ENCODE data around the gene ELOVL7. TPM values are rescaled to one million over a fixed set of nuclear protein-coding genes. Genes with fewer than 3 reads are reported as not detected.

Gene ELOVL7
- total and polyA plus RNA-seq, 2 donors (not counting 3 experiments of a cell fraction or from before 2014, with no cell fraction given) = 0.01 to 0.09 TPM

- H3K4me2 ChIP-seq (ENCODE audit: insufficient read depth, low read length) = no peak overlapping the region
- POLR2A ChIA-PET = no interaction called here
- no peaks in the 10 kb centered on the region for H3K79me2 ChIP-seq (ENCODE audit: control insufficient read depth, insufficient read depth, low read length)
- H3K9ac ChIP-seq (replicated peaks; ENCODE audit: extremely low read depth, insufficient read depth, low read length) = no peak overlapping the region
- CTCF ChIA-PET = no interaction called here
- H3K9me3 ChIP-seq (replicated peaks; ENCODE audit: control insufficient read depth, insufficient read depth, low read length) = no peaks in the 10 kb centered on the region
- no peaks in the 10 kb centered on the region for H4K20me1 ChIP-seq (replicated peaks; ENCODE audit: control insufficient read depth, extremely low read depth, insufficient read depth, low read length)
- intact Hi-C loops (cut with micrococcal nuclease) = no loop called here
- FAIRE-seq = no peak
- BruUV-seq (replicated peaks) = no TSS peak
- no peaks in the 10 kb centered on the region for H3K4me1 ChIP-seq (ENCODE audit: control insufficient read depth, extremely low read depth, insufficient read depth, low read length)
- TF ChIP-seq JUN (IDR thresholded peaks at IDR 0.05; ENCODE audit: borderline replicate concordance, insufficient read depth, insufficient read length, low read depth) (no peak), MYC (IDR thresholded peaks at IDR 0.05; ENCODE audit: low read depth, low read length) (no peak), POLR2AphosphoS5 (IDR thresholded peaks at IDR 0.05; ENCODE audit: insufficient read depth, low read depth, low read length) (no peak), MAX (IDR thresholded peaks at IDR 0.05; ENCODE audit: insufficient read depth, insufficient read length) (no peak), EZH2 (IDR thresholded peaks at IDR 0.05; ENCODE audit: borderline replicate concordance, low read depth, low read length, severe bottlenecking) (no peak)
- TF ChIP-seq, protein P1, sequence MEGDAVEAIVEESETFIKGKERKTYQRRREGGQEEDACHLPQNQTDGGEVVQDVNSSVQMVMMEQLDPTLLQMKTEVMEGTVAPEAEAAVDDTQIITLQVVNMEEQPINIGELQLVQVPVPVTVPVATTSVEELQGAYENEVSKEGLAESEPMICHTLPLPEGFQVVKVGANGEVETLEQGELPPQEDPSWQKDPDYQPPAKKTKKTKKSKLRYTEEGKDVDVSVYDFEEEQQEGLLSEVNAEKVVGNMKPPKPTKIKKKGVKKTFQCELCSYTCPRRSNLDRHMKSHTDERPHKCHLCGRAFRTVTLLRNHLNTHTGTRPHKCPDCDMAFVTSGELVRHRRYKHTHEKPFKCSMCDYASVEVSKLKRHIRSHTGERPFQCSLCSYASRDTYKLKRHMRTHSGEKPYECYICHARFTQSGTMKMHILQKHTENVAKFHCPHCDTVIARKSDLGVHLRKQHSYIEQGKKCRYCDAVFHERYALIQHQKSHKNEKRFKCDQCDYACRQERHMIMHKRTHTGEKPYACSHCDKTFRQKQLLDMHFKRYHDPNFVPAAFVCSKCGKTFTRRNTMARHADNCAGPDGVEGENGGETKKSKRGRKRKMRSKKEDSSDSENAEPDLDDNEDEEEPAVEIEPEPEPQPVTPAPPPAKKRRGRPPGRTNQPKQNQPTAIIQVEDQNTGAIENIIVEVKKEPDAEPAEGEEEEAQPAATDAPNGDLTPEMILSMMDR (IDR thresholded peaks at IDR 0.05; ENCODE audit: extremely low read depth in 1 of 2, insufficient read depth in 1 of 2, low read depth in 1 of 2, low read length in 2 of 2) = no peak
- peaks cover 20 to 33% of the 10 kb centered on the region in 2 experiments for H3K27me3 ChIP-seq (ENCODE audit: control insufficient read depth in 2 of 2, insufficient read depth in 2 of 2, low read length in 2 of 2)
- no peaks in the 10 kb centered on the region for H3K36me3 ChIP-seq (ENCODE audit: control insufficient read depth in 2 of 2, extremely low read depth in 1 of 2, insufficient read depth in 2 of 2, low read length in 2 of 2)
- H3K9me1 ChIP-seq (replicated peaks; ENCODE audit: control insufficient read depth, extremely low read depth, insufficient read depth, low read length) = no peaks in the 10 kb centered on the region
- H3K27ac ChIP-seq (ENCODE audit: insufficient read depth, low read depth, low read length) = no peak overlapping the region
- H3K4me3 ChIP-seq (replicated peaks in 1 of 3; ENCODE audit: insufficient read depth in 1 of 3, low read depth in 1 of 3, low read length in 3 of 3) = no peak overlapping the region
- DNase-seq (ENCODE audit: low read depth, low spot score) = no peak
- dilution Hi-C loops (cut with MboI; ENCODE audit: extremely low pct_ligation_motif_present, low sequenced_read_pairs) = no loop called here
- no peak overlapping the region for H2AFZ ChIP-seq (ENCODE audit: low read depth, low read length)
Observed at GRCh38 chr5:60851626-60852025, 7.6 kb upstream of the ELOVL7 start.
